ENCODE measurements around the gene TRNT1.

DNA sequence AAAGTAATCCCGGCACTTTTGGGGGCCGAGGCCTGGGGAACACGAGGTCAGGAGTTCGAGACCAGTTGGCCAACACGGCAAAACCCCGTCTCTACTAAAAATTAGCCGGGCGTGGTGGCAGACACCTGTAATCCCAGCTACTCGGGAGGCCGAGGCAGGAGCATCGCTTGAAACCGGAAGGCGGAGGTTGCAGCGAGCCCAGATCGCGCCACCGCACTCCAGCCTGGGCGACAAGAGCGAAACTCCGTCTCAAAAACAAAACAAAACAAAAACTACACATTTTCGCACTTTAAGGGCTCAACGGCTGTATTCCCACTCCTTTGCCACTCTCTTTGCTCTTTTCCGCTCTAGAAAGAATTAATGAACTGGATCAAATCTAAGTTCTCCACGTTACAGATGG, 763 bp upstream of the TRNT1 start:
- TF ChIP-seq, protein P1, sequence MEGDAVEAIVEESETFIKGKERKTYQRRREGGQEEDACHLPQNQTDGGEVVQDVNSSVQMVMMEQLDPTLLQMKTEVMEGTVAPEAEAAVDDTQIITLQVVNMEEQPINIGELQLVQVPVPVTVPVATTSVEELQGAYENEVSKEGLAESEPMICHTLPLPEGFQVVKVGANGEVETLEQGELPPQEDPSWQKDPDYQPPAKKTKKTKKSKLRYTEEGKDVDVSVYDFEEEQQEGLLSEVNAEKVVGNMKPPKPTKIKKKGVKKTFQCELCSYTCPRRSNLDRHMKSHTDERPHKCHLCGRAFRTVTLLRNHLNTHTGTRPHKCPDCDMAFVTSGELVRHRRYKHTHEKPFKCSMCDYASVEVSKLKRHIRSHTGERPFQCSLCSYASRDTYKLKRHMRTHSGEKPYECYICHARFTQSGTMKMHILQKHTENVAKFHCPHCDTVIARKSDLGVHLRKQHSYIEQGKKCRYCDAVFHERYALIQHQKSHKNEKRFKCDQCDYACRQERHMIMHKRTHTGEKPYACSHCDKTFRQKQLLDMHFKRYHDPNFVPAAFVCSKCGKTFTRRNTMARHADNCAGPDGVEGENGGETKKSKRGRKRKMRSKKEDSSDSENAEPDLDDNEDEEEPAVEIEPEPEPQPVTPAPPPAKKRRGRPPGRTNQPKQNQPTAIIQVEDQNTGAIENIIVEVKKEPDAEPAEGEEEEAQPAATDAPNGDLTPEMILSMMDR (IDR thresholded peaks at IDR 0.05), result no peak
- TF ChIP-seq POLR2A (IDR thresholded peaks at IDR 0.05), result no peak

All from prostate gland (tissue), 2 donors.